Suppressor macrophage (primary cell): Measurements from ENCODE around the gene CST8.

Experiments
- DNase-seq, 4 experiments: peaks; one replicate each; pipeline ENCODE4 v3.0.0-alpha.2; 2020 to 2022

Gene CST8

DNA sequence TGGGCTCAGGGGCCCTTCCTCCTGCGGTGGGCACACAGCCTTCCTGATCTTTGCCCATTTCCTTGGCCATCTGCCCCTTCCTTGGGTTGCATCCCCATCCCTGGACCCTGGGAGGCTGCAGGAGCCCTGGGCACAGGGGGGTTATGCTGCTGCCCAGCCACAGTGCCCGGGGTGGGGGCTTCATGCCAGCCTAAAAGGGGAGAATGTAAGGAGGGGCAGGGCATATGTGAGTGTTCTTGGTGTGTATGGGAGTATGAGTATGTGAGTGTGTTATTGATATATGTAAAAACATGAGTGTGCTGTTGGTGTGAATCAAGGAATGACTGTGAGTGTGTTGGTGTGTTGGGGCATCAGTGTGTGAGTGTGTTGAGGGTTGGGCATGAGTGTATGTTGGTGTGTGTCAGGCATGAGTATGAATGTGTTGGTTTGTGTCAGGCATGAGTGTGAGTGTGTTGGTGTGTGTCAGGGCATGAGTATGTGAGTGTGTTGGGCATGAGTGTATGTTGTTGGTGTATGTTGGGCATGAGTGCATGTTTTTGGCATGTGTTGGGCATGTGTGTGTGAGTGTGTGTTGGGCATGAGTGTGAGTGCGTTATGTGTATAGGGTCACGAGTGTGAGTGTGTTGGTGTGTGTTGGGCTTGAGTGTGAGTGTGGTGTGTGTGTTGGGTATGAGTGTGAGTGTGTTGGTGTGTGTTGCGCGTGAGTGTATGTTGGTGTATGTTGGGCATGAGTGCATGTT lies 14.7 kb upstream of the CST8 start:
- DNase-seq: no peak

DNA sequence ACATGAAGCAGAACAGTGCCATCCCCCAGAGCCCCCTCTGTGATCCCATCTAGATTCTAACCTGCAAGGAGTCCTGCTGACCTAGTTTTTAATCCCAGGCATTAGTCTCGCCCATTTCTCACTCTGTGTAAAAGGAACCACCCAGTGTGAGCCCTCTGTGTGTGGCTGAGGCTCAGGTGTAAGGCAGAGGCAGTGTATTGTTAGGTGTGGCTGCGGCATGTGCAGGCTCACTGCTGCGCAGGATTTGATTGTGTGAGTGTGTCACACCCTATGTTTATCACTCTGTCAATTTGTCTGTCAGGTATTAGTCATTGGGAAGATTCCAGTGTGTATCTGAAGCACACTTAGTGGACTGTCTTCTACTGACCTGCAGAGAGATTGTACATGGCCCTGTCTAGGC lies 13.7 kb upstream of the CST8 start:
- no peak for DNase-seq

DNA sequence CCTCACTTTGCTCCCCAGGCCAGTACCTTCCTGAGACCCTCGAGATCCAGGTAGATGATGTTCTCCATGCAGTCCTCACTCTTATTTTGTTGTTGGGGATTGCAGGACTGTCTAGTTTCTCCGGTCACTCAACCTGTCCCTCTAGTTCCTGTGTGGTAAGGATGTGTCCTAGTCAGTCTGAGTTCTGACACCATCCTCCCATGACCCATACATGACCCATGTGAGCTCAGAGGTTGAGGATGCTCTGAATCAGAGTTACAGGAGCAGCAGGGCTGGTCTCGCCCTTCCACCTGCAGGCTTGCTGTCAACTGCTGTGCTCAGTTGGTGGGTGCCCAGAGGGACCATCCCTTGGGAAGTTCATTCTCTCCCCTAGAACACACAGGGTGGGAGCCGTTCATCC lies 11.9 kb upstream of the CST8 start:
- DNase-seq: no peak

DNA sequence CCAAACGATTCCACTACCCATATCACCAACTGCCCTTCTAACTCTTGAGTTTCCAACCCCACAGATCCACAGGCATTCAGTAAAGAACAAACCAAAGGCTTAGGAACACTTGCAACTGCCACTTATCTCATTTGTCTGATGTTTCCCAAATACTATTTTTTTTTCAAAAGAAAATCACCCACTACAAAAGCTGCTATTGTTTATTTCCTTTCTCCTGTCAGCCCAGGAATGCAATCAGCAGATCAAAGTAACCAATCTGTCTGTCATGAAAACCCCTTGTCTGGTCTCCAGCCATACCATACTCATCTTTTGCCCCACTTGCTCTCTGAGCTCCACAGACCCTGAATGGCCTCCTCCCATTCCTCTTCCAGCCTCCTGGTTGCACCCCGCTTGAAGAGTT lies 8.8 kb upstream of the CST8 start:
- no peak for DNase-seq

DNA sequence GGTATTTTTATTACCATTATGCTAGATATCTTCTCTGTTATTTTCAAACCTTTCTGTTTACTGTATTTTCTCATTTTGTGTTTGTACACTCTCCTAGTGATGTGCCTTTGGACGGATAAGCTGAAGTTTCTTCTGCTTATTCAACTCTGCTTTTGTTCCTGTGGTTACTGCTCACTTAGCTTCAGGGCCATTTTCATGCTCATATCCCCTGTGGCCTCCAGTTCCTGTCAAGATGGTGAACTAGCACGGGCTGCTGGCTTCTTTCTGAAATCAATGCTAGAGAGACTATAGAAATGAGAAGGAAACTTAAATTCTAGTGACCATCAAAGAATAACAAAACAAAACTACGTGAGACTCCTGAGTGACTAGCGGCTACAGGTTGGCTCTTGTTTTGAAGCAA lies 6.8 kb upstream of the CST8 start:
- no peak for DNase-seq

DNA sequence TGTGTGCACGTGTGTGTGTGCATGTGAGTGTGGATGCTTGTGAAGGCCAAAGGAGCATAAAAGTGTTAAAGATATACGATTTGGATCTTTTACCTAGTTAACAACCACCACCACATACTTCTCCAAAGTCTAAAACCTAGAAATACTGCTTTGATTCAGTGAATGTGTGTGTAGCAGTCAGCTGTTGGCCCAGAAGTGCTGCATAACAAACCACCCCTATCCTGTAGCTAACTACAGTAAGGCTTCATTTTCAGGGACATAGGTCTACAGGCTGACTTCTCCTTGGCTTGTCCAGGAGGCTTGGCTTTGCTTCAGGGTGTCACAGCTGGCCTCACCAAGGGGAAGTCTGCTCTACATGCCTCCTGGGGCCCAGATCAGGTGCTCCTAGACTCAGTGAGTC lies 2.4 kb upstream of the CST8 start:
- DNase-seq: no peak

DNA sequence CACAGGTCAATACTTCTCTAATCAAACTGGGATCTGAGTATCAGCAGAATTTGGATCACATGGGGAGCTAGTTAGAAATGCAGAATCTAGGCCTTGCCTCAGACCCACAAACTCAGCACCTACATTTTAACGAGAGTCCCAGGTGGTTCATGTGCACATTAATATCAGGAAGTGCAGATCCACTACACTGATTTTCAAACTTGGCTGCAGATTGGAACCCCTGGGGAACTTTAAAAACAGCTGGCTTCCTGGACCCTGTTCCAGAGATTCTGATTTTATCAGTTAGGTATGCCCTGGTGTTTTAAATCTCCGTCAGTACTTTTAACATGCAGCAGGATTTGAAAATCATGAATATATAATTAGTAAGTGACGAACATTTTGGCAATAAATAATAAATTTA lies 1.9 kb upstream of the CST8 start:
- no peak for DNase-seq

DNA sequence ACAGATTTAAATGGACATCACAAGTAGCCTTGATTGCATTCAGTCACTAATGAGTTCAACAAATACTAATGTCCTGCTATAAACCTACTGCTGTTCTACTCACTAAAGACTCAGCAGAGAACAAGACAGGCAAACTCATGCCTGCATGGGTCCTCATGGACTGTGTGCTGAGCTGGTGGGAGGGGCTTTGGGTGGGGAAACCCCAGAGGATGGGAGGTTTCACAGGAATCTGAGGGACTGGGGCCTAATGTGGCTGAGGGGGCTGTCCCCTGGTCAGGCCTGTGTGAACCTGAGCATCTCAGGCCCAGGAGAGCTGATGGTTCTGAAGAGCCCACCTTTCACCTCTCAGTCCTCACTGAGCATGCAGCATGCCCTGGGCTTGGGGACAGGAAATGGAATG lies 1.4 kb downstream of the CST8 start:
- DNase-seq: no peak

DNA sequence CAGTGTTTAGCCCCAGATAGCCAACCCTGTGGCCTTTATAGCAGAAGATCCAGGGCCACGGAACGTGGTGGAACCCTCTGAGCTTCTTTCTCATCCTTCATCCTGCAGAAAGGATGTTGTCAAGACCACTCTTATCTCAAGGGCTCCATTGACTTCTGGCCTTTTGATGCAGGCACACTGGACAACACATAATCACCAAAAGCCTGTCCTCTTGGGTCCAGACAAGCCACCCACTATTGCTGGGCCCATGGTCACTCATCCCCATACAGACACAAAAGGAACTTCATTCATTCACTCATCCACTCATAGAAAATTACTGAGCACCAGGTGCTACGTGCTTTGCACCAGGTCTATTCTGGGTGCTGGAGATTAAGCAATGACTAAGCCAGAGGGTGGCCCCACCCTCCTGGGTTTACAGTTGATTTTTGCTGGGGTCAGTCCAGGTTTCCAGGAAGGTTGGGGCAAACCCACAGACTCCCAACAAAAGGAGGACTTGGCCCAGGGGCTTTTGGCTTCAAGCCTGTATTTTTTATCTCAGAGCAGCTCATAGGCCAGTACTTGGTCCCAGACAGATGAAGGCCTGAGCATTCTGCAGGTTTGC lies 2.4 kb downstream of the CST8 start:
- DNase-seq: no peak

DNA sequence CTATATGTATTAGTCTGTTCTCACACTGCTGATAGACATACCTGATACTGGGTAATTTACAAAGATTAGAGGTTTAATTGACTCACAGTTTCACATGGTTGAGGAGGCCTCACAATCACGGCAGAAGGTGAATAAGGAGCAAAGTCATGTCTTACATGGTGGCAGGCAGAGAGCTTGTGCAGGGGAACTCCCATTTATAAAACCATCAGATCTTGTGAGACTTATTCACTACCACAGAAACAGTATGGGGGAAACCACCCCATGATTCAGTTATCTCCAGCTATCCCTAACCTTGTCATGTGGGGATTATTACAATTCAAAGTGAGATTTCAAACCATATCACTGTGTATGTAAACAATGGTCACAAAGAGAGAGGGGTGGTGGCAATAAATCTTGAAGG lies 6.6 kb downstream of the CST8 start:
- peak in 3 of 4 experiments; percentile 4 to 24 (median 6) for DNase-seq

DNA sequence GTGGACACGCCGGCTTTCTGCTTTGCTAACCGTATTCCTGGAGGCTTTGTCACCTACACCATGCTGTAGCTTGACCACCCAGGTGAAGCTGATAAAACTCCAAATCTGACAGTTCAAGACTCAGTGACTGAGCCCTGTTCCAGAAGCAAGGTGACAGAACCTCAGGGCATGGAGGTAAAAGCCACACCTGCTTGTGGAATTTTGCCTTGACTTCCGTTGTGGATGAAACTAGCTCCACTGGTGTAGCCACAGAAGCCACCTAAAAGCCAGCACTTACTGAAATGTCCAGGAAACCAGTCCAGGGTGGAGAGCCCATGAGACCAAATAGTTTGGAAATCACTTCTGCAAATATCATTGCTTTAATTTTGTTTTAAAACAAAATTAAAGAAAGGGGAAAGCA lies 11.0 kb downstream of the CST8 start:
- DNase-seq: no peak

DNA sequence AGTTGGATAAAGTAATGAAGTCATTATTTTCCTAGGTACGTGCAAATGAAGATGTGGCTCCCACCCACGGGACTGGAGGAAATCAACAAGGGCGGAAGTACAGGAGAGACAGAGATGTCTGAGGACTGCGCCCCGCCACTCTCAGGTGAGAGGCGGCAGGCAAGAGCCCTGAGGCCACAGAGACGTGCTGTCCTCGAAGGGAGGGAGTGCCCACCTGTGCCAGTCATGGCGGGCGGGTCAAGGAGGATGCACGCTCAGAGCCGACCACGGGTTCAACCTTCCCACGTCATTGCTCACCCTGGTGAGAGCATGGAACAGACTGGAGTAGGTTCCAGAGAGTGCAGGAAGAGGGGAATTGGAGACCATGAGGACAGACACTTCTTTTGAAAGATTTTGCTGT lies 12.7 kb downstream of the CST8 start:
- no peak for DNase-seq

DNA sequence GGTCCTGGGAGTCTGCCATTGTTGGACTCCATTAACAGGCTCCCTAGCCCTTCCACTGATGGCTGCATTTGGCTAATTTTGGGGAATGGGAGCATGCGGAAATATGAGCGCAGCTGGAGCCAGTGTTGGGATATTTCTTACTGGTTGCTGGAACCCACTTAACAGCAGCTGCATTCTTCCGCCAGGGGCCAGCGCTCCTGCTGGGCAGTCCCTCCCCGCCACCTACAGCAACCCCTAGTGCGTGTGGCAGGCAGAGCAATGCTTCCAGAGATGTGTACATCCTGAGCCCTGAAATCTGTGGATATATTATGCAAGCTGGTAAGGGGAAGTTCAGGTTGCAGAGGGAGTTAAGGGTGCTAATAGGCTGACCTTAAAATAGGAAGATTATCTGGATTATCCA lies 16.4 kb downstream of the CST8 start:
- DNase-seq: peak in 3 of 4 experiments; percentile 6 to 19 (median 10)

DNA sequence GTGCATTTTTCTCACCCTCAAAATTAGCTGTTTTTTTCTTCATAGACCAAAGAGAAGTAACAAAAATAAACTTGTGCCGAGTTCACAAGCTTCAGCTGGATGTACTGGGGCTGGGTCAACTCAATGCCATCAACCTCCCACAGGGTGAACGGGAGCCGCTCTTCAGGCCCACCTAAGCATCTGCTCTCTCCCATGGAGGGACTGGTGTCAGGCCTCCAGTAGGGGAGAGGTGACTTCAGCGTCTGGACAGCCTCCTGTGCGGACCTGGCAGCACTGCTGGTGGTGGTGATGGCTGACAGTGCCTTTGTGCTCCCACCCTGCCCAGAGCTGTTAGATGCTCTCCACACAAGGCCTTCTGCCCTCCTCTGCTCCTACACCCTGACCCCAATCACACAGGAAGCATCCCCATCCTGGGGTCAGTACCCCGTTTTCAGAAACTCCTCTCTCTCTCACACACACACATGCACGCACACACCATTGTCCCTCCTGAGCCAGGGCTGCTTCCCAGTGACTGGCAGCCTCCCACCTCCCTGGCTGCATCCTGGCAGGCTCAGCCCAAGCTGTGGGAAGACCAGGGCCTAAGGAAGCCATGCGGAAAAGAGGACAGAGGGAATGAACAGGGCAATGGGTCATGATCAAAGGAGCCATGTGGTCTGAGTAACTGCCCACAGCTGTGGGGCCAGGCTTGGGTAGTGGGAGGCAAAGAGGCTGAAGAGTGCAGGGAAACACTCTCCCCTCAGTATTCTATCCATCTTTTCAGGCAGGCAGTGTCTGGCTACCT lies 17.7 kb downstream of the CST8 start:
- no peak for DNase-seq

DNA sequence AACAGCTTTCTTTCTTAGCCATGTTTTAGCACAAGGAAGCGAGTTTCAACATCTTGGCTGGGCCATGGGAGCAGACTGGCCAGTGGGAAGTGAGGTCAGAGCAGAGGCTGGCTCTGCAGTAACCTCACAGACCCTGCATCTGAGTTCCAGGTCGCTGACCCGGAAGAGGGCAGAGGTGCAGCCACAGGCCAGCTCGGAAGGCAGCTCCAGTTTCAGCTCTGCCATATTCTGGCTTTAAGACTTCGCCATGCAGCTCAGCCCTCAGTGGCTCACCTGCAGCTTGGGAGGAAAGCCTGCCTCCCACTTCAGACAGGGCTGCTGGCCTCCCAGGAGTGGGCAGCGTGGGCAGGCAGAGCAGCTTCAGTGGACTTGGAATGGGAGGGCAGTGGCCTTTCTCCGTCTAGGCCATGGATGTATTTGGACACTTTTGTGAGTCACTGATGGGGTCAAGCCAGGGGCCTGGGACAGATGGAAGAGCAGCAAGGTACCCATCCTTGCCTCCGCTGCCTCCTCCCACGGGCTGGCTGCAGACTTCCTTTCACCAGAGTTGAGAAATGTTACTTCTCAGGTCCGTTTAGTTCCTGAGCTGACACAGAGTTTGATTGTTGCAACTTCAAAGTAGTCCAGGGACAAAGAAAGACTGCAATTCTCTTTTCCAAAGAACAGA lies 18.5 kb downstream of the CST8 start:
- peak in 2 of 4 experiments; percentile 14 to 36 for DNase-seq

DNA sequence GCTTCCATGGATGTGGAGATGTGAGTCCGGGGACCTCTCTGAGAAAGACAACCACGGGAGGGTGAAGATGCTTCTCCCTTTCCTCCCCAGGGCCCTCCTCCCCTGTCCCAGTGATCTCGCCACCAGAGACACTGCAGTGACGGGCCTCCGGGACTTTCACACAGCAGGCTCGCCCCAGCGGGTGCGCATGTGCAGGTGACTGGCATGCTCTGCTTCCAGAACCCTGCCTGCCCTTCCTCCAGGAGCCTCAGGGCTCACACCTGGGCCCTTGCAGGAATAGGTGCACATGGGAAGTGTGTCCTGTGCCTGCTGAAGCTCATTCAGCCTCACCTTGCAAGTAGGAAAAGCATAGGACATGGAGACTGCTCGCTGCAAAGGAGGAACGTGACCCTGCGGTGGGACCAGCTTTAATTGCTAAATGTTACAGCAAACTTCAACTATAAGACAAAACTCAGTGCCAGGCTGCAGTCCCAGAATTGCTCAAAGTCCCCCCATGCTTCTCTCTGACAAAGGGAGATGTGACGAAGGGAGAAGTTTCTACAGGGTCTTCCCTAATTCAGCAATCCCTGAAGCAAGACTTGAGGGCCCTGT lies 19.2 kb downstream of the CST8 start:
- DNase-seq: no peak

DNA sequence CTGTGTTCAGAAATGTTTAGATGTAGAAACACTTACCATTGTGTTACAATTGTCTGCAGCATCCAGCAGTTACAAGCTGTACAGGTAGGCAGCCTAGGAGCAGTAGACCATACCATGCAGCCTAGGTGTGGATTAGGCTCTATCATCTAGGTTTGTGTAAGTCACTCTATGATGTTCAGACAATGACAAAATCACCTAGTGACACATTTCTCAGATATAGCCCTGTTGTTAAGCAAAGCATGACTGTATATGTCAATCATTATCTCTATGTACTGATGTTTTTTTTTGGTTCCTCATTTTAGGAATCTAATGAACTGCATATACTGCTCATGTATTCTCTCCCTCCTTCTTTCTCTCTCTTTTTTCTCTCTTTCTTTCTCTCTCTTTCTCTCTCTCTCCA lies 22.2 kb downstream of the CST8 start:
- peak in 3 of 4 experiments; percentile 3 to 39 (median 33) for DNase-seq

DNA sequence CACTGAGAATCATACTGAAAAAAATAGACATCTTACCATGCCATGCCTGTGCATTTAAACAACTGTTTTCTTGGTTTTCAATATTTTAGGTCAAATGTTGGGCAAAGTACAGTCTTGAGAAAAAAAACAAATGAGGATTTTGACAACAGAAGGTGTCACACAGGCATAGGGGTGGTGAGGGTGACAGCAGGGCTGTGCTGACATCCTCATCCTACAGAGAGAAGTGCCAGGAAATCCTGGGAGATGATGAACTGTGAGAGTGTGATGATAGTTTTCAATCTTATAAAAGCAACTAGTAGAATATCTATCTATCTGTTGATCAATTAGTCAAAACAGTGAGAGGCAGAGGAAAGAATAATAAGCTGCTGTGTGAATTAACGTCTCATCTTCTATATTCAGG lies 23.9 kb downstream of the CST8 start:
- no peak for DNase-seq

DNA sequence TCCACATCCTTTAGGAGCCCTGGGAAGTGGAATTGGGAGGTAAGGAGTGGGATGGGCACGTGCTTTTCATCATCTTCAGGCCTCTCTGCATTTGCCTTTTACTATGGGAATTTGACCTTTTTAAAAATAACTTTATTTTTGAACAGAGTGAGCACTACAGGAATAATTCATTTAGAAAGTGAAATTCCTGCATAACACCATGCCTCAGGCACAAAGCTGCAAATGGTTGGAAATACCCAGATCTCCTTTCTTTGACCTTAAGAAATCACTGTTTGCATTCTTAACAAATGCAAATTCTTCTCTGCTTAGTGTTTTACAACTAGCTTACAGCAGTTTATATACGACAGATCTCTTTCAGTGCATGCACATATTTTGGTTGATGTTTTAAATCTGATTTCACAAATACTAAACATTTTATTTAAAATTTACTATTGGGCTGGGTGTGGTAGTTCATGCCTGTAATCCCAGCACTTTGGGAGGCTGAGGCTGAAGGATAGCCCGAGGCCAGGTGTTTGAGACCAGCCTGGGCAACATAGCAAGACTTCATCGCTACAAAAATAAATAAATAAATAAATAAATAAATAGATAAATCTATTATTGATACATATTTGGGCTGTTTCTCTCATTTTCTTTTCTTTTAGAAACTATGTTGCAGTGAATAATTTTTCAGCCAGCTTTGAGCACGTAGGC lies 24.5 kb downstream of the CST8 start:
- DNase-seq: no peak

DNA sequence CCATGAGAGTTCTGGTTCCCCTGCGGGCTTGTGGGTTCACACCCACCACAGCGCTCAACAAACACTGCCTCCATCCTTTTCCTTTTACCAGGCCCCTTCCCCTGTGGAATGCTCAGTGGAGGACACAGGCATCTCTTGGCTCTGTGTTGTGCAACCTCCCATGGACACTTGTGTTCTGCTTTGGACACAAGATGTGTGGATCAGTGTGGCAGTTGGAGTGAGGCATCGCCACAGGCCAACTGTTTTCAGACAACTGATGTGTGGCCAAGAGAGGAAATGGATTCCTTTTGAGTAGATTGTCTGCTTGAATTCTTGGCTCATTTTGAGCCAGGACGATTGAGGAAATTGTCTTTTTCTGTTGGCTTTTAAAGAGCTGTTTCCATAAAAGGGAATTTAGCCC lies 26.8 kb downstream of the CST8 start:
- DNase-seq: no peak

DNA sequence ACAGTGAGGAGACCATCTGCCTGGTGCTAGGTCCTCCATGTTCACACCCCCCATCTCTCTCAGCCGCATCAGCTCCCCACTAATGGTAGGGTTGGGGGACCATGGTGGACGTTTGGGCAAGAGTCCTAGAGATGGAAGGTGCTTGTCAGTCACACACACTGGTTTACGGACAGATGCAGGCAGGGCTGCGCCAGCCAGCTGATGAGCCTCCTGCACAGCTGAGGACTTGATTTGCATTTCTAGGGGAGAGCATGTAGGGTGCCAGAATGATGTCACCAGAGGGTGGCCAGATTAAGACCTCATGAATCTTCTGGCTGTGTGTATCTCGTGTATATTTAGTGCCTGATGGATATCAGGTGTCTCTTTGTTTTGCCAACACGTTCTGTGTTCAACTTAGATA lies 28.6 kb downstream of the CST8 start:
- DNase-seq: no peak

DNA sequence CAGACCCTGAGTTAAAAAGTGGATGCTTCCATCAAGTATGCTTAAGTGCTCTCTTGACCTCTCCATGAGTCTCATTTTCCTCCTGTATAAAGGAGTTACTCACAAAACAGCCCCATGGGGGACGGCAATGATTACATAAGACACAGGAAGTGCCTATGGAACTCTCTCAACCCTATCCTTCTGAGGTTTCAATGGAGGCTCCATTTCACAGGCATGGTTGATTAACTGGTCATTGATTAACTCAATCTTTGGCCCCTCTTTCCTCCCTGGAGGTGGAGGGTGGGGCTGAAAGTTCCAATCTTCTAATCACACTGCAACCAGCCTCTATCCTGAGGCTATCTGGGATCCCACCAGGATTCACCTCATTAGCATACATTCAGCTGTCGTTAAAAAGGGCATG lies 29.3 kb downstream of the CST8 start:
- DNase-seq: no peak
